NB4 (cell line): Measurements from ENCODE around the gene FGF19.

ENCODE experiments used
- CTCF ChIP-seq: IDR thresholded peaks from one replicate; pipeline ENCODE4 v1.5.1; 2012; ENCODE audit warnings: low read depth, low read length
- MAX ChIP-seq: IDR thresholded peaks from 2 replicates; pipeline ENCODE4 v1.6.1; 2011; ENCODE audit warnings: low read depth, low read length
- POLR2A ChIP-seq: IDR thresholded peaks from 2 replicates; pipeline ENCODE4 v1.6.1; 2011; ENCODE audit warnings: mild to moderate bottlenecking; ENCODE audit not compliant: insufficient read length; ENCODE audit errors: extremely low read depth

GRCh38 chr11:69721745-69722144 is 17.9 kb upstream of the FGF19 start:
- peak; percentile 26 for TF ChIP-seq CTCF
- TF ChIP-seq POLR2A, result no peak
- TF ChIP-seq MAX, result no peak
